ENCODE results near the gene PARVA.

DNA sequence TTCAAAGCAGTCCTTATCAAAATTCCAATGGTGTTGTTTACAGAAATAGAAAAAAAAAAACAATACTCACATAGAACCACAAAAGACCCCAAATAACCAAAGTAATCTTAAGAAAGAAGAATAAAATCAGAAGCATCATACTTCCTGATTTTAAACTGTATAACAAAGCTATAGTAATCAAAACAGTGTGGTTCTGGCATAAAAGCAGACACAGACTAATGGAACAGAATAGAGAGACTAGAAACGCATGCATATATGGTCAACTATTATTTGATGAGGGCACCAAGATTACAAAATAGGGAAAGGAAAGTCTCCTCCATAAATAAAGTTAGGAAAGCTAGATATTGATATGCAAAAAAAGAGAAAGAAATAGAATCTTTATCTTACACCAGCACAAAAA is 176.8 kb downstream of the PARVA start:
- TF ChIP-seq, protein P1, sequence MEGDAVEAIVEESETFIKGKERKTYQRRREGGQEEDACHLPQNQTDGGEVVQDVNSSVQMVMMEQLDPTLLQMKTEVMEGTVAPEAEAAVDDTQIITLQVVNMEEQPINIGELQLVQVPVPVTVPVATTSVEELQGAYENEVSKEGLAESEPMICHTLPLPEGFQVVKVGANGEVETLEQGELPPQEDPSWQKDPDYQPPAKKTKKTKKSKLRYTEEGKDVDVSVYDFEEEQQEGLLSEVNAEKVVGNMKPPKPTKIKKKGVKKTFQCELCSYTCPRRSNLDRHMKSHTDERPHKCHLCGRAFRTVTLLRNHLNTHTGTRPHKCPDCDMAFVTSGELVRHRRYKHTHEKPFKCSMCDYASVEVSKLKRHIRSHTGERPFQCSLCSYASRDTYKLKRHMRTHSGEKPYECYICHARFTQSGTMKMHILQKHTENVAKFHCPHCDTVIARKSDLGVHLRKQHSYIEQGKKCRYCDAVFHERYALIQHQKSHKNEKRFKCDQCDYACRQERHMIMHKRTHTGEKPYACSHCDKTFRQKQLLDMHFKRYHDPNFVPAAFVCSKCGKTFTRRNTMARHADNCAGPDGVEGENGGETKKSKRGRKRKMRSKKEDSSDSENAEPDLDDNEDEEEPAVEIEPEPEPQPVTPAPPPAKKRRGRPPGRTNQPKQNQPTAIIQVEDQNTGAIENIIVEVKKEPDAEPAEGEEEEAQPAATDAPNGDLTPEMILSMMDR (conservative IDR thresholded peaks at IDR 0.05; ENCODE audit: low read length) = no peak
- TF ChIP-seq EZH2phosphoT487 (IDR thresholded peaks at IDR 0.05; ENCODE audit: borderline replicate concordance, low read depth, low read length) = no peak
